Loucy (cell line): ENCODE measurements around the gene RPL7L1.

Source experiments
- H2AFZ ChIP-seq: fragments of 200-600 bp; sonication (generic); 2 replicates; pipeline ENCODE4 v1.6.0; 2016; ENCODE audit warnings: antibody characterized with exemption, mild to moderate bottlenecking, low read length, moderate library complexity
- H3F3A ChIP-seq: fragments of 200-600 bp; 2 replicates; pipeline ENCODE4 v1.6.0; 2016; ENCODE audit warnings: antibody characterized with exemption, low read depth, mild to moderate bottlenecking
- H3K27me3 ChIP-seq: fragments of 200-600 bp; sonication (generic); 2 replicates; pipeline ENCODE4 v1.6.1; 2014; ENCODE audit warnings: low read length, mild to moderate bottlenecking; ENCODE audit not compliant: insufficient read depth, poor library complexity, severe bottlenecking
- H3K36me3 ChIP-seq: fragments of 200-600 bp; sonication (generic); 2 replicates; pipeline ENCODE4 v1.6.1; 2016; ENCODE audit warnings: low read length; ENCODE audit not compliant: insufficient read depth
- H3K4me1 ChIP-seq: fragments of 200-600 bp; sonication (generic); 2 replicates; pipeline ENCODE4 v1.5.1; 2014; ENCODE audit warnings: low read length, mild to moderate bottlenecking; ENCODE audit not compliant: insufficient read depth, poor library complexity, severe bottlenecking
- H3K4me2 ChIP-seq: fragments of 200-600 bp; sonication (generic); 2 replicates; pipeline ENCODE4 v1.6.0; 2014; ENCODE audit warnings: antibody characterized with exemption, low read length, low read depth, mild to moderate bottlenecking; ENCODE audit not compliant: poor library complexity, severe bottlenecking
- H3K4me3 ChIP-seq: fragments of 200-600 bp; sonication (generic); 2 replicates; pipeline ENCODE4 v1.5.1; 2014; ENCODE audit warnings: low read length, mild to moderate bottlenecking, mixed read lengths; ENCODE audit not compliant: poor library complexity, severe bottlenecking
- H3K79me2 ChIP-seq: fragments of 200-600 bp; sonication (generic); 2 replicates; pipeline ENCODE4 v1.6.1; 2014; ENCODE audit warnings: low read length; ENCODE audit not compliant: insufficient read depth
- H3K9ac ChIP-seq: fragments of 200-600 bp; sonication (generic); 2 replicates; pipeline ENCODE4 v1.6.0; 2014; ENCODE audit warnings: mild to moderate bottlenecking, low read depth, low read length, moderate library complexity; ENCODE audit not compliant: poor library complexity, severe bottlenecking
- H3K9me2 ChIP-seq: fragments of 200-600 bp; sonication (generic); replicated peaks from 2 replicates; pipeline ENCODE4 v1.6.1; 2016; ENCODE audit warnings: low read depth, low read length, mixed read lengths
- H3K9me3 ChIP-seq: fragments of 200-600 bp; sonication (generic); 2 replicates; pipeline ENCODE4 v1.6.1; 2014; ENCODE audit warnings: mild to moderate bottlenecking, antibody characterized with exemption, low read length, low read depth; ENCODE audit not compliant: insufficient read depth
- H4K20me1 ChIP-seq: fragments of 200-600 bp; sonication (generic); 2 replicates; pipeline ENCODE4 v1.6.0; 2014; ENCODE audit warnings: antibody characterized with exemption, low read length, mild to moderate bottlenecking; ENCODE audit not compliant: insufficient read depth, poor library complexity, severe bottlenecking
- EZH2phosphoT487 ChIP-seq: fragments of 200-600 bp; IDR thresholded peaks from 2 replicates; pipeline ENCODE4 v1.6.1; 2018; ENCODE audit warnings: antibody characterized with exemption, mild to moderate bottlenecking, moderate library complexity, borderline replicate concordance
- TF ChIP-seq, protein P1 (sequence below): fragments of 200-600 bp; sonication (generic); conservative IDR thresholded peaks from 2 replicates; pipeline ENCODE4 v1.5.1; 2014; ENCODE audit warnings: mild to moderate bottlenecking, antibody characterized with exemption, low read length

Gene RPL7L1

DNA sequence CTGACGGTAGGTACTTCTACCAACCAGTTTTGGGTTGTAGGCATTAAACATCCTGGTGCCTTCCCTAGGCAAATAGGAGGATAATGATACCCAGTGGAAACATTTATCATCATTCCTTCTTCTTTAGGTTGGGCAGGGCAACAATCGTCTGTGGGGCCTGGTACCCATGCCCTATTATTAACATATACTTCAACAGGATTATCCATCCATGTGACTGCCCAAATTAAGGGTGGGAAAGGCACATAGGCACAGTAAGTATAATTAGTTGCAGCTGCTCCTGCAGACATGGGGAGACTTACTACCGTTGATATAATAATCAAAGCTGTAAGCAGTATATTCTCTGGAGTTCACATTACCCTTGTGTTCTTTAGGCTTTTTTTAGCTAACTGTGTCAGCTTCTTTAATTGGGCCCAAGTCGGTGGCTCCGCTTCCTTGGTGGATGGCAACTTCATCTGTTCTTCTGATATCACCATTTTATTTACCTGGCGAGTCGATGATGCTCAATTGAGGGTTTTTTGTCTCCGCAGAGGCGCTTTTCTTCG is 16.8 kb downstream of the RPL7L1 start:
- H3K4me3 ChIP-seq, result no peak overlapping the region
- no peak overlapping the region for H3K9ac ChIP-seq
- no peaks in the 10 kb centered on the region for H3K36me3 ChIP-seq
- no peaks in the 10 kb centered on the region for H3F3A ChIP-seq
- H3K4me2 ChIP-seq, result no peak overlapping the region
- H3K27me3 ChIP-seq, result no peaks in the 10 kb centered on the region
- no peak overlapping the region for H2AFZ ChIP-seq
- H3K79me2 ChIP-seq, result no peaks in the 10 kb centered on the region
- no peaks in the 10 kb centered on the region for H3K9me3 ChIP-seq
- no peaks in the 10 kb centered on the region for H3K9me2 ChIP-seq
- TF ChIP-seq, protein P1, sequence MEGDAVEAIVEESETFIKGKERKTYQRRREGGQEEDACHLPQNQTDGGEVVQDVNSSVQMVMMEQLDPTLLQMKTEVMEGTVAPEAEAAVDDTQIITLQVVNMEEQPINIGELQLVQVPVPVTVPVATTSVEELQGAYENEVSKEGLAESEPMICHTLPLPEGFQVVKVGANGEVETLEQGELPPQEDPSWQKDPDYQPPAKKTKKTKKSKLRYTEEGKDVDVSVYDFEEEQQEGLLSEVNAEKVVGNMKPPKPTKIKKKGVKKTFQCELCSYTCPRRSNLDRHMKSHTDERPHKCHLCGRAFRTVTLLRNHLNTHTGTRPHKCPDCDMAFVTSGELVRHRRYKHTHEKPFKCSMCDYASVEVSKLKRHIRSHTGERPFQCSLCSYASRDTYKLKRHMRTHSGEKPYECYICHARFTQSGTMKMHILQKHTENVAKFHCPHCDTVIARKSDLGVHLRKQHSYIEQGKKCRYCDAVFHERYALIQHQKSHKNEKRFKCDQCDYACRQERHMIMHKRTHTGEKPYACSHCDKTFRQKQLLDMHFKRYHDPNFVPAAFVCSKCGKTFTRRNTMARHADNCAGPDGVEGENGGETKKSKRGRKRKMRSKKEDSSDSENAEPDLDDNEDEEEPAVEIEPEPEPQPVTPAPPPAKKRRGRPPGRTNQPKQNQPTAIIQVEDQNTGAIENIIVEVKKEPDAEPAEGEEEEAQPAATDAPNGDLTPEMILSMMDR, result no peak
- no peak for TF ChIP-seq EZH2phosphoT487
- H3K4me1 ChIP-seq, result peaks cover 3% of the 10 kb centered on the region
- no peaks in the 10 kb centered on the region for H4K20me1 ChIP-seq

DNA sequence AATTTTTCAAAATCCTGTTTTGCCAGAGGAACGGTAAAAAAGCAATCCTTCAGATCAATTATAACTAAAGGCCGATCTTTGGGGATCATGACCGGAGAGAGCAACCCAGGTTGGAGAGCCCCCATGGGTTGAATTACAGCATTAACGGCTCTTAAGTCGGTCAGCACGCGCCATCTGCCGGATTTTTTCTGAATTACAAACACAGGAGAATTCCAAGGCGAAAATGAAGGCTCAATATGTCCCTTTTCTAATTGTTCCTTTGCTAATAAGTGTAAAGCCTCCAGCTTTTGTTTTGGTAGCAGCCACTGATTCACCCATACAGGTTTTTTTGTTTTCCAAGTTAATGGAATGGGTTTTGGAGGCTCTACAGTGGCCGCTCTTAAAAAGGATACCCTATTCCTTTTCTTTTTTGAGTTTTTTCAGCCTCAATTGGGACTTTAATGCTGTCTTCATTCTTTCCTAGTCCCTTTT is 19.5 kb downstream of the RPL7L1 start:
- Histone ChIP-seq H3K4me2 (peak overlapping the region; percentile 49), H3F3A (no peaks in the 10 kb centered on the region), H3K36me3 (no peaks in the 10 kb centered on the region), H3K4me3 (no peak overlapping the region), H3K27me3 (no peaks in the 10 kb centered on the region), H3K4me1 (peaks cover 11% of the 10 kb centered on the region), H3K9ac (peak overlapping the region; percentile 24), H3K9me3 (no peaks in the 10 kb centered on the region), H4K20me1 (no peaks in the 10 kb centered on the region), H2AFZ (peak overlapping the region; percentile 63; the same call in 1 of the 2 replicates), H3K79me2 (no peaks in the 10 kb centered on the region), H3K9me2 (no peaks in the 10 kb centered on the region)
- TF ChIP-seq EZH2phosphoT487, result no peak
- TF ChIP-seq, protein P1, result peak; percentile 71

DNA sequence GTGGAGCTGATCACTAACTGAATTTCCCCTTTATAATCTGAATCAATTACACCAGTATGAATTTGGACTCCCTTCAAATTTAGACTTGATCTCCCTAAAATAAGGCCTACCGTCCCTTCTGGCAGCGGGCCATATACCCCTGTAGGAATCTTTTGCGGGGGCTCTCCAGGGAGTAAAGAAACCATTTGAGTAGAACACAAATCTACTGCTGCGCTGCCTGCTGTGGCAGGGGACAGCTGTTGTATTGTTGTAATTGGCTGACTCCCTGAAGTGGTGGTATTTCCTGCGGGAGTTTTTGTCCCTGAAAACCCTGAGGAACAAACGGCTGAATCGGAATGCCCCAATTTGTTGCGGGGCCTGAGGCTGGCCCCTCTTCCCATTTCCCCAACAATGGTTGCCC is 20.5 kb downstream of the RPL7L1 start:
- no peaks in the 10 kb centered on the region for H3F3A ChIP-seq
- no peaks in the 10 kb centered on the region for H3K27me3 ChIP-seq
- H2AFZ ChIP-seq, result no peak overlapping the region
- H3K9me3 ChIP-seq, result no peaks in the 10 kb centered on the region
- H3K9ac ChIP-seq, result no peak overlapping the region
- no peaks in the 10 kb centered on the region for H3K36me3 ChIP-seq
- H3K4me3 ChIP-seq, result no peak overlapping the region
- no peaks in the 10 kb centered on the region for H3K79me2 ChIP-seq
- no peak overlapping the region for H3K4me2 ChIP-seq
- peaks cover 11% of the 10 kb centered on the region for H3K4me1 ChIP-seq
- no peaks in the 10 kb centered on the region for H4K20me1 ChIP-seq
- H3K9me2 ChIP-seq, result no peaks in the 10 kb centered on the region
- TF ChIP-seq, protein P1, result no peak
- TF ChIP-seq EZH2phosphoT487, result no peak
